CD14-positive monocyte (primary cell): Measurements from ENCODE around the gene RILPL1. TPM values are rescaled to one million over a fixed set of nuclear protein-coding genes. Genes with fewer than 3 reads are reported as not detected.

Experiments
- DNase-seq, 3 donors: peaks; one replicate each; pipeline ENCODE4 v3.0.0-alpha.2; 2011 to 2022
- H2AFZ ChIP-seq: 2 replicates; pipeline ENCODE4 v1.6.0; 2012; ENCODE audit warnings: mild to moderate bottlenecking, low read depth, low read length, inconsistent platforms; ENCODE audit not compliant: insufficient read depth, poor library complexity, severe bottlenecking
- H3K27ac ChIP-seq, 2 donors: 1 replicate in 1 of 2; 2 replicates in 1 of 2; pipeline ENCODE4 v1.5.1; 2012 to 2013; ENCODE audit warnings: low read length in 2 of 2, control low read depth in 1 of 2, inconsistent platforms in 1 of 2, low read depth in 1 of 2, mild to moderate bottlenecking in 1 of 2
- H3K27me3 ChIP-seq, 2 donors: one replicate each; pipeline versions ENCODE4 v1.6.0 to v1.6.1; 2011 to 2013; ENCODE audit warnings: low read length in 2 of 2; ENCODE audit not compliant: control insufficient read depth in 2 of 2, insufficient read depth in 2 of 2
- H3K36me3 ChIP-seq, 2 donors: replicated peaks in 1 of 2; 1 replicate in 1 of 2; 2 replicates in 1 of 2; pipeline versions ENCODE4 v1.5.1 to v1.6.1; 2012 to 2013; ENCODE audit warnings: low read length in 2 of 2, control low read depth in 1 of 2, inconsistent platforms in 1 of 2, mild to moderate bottlenecking in 1 of 2; ENCODE audit not compliant: insufficient read depth in 2 of 2, control insufficient read depth in 1 of 2
- H3K4me1 ChIP-seq, 2 donors: 1 replicate in 1 of 2; 2 replicates in 1 of 2; pipeline versions ENCODE4 v1.5.1 to v1.6.1; 2012 to 2013; ENCODE audit warnings: low read length in 2 of 2, control low read depth in 1 of 2, inconsistent platforms in 1 of 2, mild to moderate bottlenecking in 1 of 2, moderate library complexity in 1 of 2; ENCODE audit not compliant: insufficient read depth in 2 of 2, control insufficient read depth in 1 of 2
- H3K4me2 ChIP-seq: replicated peaks from 2 replicates; pipeline ENCODE3; 2012; ENCODE audit warnings: low read length, moderate library complexity, mild to moderate bottlenecking; ENCODE audit not compliant: poor library complexity, severe bottlenecking; ENCODE audit errors: extremely low read depth
- H3K4me3 ChIP-seq, 3 experiments: fragments of 200-600 bp in 1 of 3; sonication (generic) in 1 of 3; replicated peaks in 1 of 3; 1 replicate in 2 of 3; 2 replicates in 1 of 3; pipeline ENCODE4 v1.5.1; 2011 to 2013; ENCODE audit warnings: low read length in 3 of 3, mild to moderate bottlenecking in 3 of 3, control low read depth in 2 of 3, low read depth in 2 of 3, inconsistent platforms in 1 of 3, moderate library complexity in 1 of 3
- H3K79me2 ChIP-seq: 2 replicates; pipeline ENCODE4 v1.6.0; 2012; ENCODE audit warnings: mild to moderate bottlenecking, control low read depth, inconsistent platforms, low read length, moderate library complexity; ENCODE audit not compliant: insufficient read depth
- H3K9ac ChIP-seq: 2 replicates; pipeline ENCODE4 v1.6.0; 2017; ENCODE audit warnings: low read length, mild to moderate bottlenecking; ENCODE audit not compliant: insufficient read depth, poor library complexity, severe bottlenecking
- H3K9me3 ChIP-seq, 2 donors: replicated peaks in 1 of 2; 1 replicate in 1 of 2; 2 replicates in 1 of 2; pipeline versions ENCODE4 v1.5.1 to v1.6.1; 2012 to 2013; ENCODE audit warnings: low read length in 2 of 2, control low read depth in 1 of 2; ENCODE audit not compliant: control insufficient read depth in 1 of 2, insufficient read depth in 1 of 2
- H4K20me1 ChIP-seq: 2 replicates; pipeline ENCODE4 v1.6.0; 2012; ENCODE audit warnings: mild to moderate bottlenecking, low read length, control low read depth, moderate library complexity; ENCODE audit not compliant: insufficient read depth
- H3K27ac Mint-ChIP-seq, 7 donors: one replicate each; pipeline ENCODE4 v1.8.0; 2020; ENCODE audit warnings: mild to moderate bottlenecking in 7 of 7, mixed read lengths in 7 of 7, moderate library complexity in 6 of 7, inconsistent platforms in 2 of 7
- H3K27me3 Mint-ChIP-seq, 3 donors: one replicate each; pipeline ENCODE4 v1.8.0; 2021 to 2022; ENCODE audit warnings: low read depth in 3 of 3, mild to moderate bottlenecking in 3 of 3, mixed read lengths in 3 of 3, moderate library complexity in 3 of 3, inconsistent platforms in 1 of 3
- H3K36me3 Mint-ChIP-seq, 2 donors: one replicate each; pipeline ENCODE4 v1.8.0; 2020; ENCODE audit warnings: mixed read lengths in 2 of 2, inconsistent platforms in 1 of 2, mild to moderate bottlenecking in 1 of 2
- H3K4me1 Mint-ChIP-seq: one replicate; pipeline ENCODE4 v1.8.0; 2020; ENCODE audit warnings: mild to moderate bottlenecking, mixed read lengths
- H3K4me3 Mint-ChIP-seq, 2 donors: one replicate each; pipeline ENCODE4 v1.8.0; 2020; ENCODE audit warnings: mild to moderate bottlenecking in 2 of 2, mixed read lengths in 2 of 2, moderate library complexity in 1 of 2
- H3K9me3 Mint-ChIP-seq, 7 donors: one replicate each; pipeline ENCODE4 v1.8.0; 2020 to 2022; ENCODE audit warnings: mixed read lengths in 7 of 7, mild to moderate bottlenecking in 6 of 7, moderate library complexity in 6 of 7, inconsistent platforms in 2 of 7
- WGBS: methylation state at CpG from one replicate; pipeline ENCODE4 v1.1.5; 2013; ENCODE audit warnings: missing lambda C conversion rate; ENCODE audit not compliant: insufficient coverage; 5-methylcytosine and 5-hydroxymethylcytosine counted together
- intact Hi-C, 2 donors: fragments of 100-400 bp; cut with micrococcal nuclease; formaldehyde crosslinking; loops; one replicate each; pipeline versions ENCODE4 v1.15.0 to v1.15.1; 2023
- polyA minus RNA-seq: library from RNA; depleted of rRNA, polyadenylated mRNA; stranded (reverse); fragments of >200 nt; gene quantifications from 2 replicates; pipeline ENCODE4 v1.2.3, GENCODE V29; 2012
- polyA plus RNA-seq, 3 donors: library from polyadenylated mRNA; depleted of rRNA in 1 of 3; unstranded in 2 of 3; stranded (reverse) in 1 of 3; fragments of 300-500 nt in 2 of 3; fragments of >200 nt in 1 of 3; fragmentation: Illumina TruSeq in 2 of 3; gene quantifications; 1 replicate in 2 of 3; 2 replicates in 1 of 3; pipeline ENCODE4 v1.2.3, GENCODE V29; 2012 to 2021
- total RNA-seq, 12 experiments: library from RNA in 1 of 12; stranded (reverse) in 1 of 12; fragments of 120-200 nt in 1 of 12; gene quantifications; one replicate each; pipeline ENCODE4 v1.2.4 and lab custom pipeline; 2013 to 2026; ENCODE audit warnings: mixed read lengths in 6 of 12, inconsistent platforms in 1 of 12
- TF ChIP-seq, protein P1 (sequence below): fragments of 200-600 bp; IDR thresholded peaks from one replicate; pipeline ENCODE4 v1.8.0; 2022; ENCODE audit warnings: antibody characterized with exemption, mild to moderate bottlenecking

RILPL1 gene, protein sequence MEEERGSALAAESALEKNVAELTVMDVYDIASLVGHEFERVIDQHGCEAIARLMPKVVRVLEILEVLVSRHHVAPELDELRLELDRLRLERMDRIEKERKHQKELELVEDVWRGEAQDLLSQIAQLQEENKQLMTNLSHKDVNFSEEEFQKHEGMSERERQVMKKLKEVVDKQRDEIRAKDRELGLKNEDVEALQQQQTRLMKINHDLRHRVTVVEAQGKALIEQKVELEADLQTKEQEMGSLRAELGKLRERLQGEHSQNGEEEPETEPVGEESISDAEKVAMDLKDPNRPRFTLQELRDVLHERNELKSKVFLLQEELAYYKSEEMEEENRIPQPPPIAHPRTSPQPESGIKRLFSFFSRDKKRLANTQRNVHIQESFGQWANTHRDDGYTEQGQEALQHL
- total RNA-seq (2013): 0.77 TPM
- 1 to 10 TPM in 1 of 3 donors, not detected in 2; 1.2 TPM for polyA plus RNA-seq
- polyA minus RNA-seq: 0.55 and 1.8 TPM in 2 replicates
- 0.12 to 2.1 (median 0.35) reads per million in 11 experiments for total RNA-seq (lab: John Stamatoyannopoulos, UW)

DNA sequence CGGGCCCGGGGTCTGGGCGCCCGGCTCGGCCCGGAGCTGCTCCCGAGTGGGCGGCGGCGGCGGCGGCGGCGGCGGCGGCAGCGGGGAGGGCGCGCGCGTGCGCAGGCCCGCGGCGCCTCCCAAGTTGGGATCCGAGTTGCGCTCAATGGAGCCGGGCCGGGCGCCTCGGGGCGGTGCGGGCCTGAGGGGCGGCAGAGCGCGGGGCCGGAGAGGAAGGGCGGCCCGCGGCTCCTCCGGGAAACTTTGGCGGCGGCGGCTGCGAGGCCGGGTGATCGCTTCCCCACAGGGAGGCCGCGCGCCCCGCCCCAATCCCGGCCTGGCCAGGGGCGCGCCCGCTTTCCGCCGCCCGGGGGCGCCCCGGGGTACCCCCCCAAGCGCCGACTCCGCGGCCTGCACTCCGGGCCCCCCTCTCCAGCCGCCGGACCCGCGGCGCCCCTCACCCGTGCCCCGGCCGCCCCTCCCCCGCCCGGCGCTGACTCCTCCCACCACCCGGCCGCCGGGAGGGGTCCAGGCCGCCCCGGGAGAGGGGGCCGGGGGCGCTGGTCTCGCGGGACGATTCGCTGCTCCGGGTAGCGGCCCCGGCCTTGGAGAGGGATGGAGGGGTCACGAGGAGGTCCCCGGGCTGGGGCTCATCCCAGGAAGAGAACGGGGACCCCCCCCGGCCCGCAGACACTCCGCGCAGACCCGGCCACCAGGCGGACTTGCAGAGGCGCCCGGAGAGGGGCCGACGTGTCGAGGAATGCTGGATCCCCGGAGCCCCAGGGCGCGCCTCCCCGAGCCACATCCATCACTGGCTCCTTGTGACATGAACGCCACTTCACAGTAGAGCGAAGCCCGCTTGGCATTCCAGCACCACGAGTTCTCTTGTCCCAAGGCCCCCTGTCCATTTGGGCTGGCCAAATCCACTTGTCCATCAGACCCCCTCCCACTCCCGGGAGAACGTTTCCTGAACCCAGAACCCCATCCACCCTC lies at the start of gene RILPL1:
TSS of gene RILPL1 (minus strand) at position 48 of the 972 bp plus-strand sequence. CDS start 237 bp downstream, outside the sequence.
- Histone ChIP-seq H3K4me3 (peak within 1 kb of the TSS; percentile 38 to 72 (median 39)), H3K4me2 (peak within 1 kb of the TSS; percentile 84), H3K4me1 (peaks cover 25 to 29% of the 10 kb centered on the region in 2 donors), H3K9ac (peak within 1 kb of the TSS; percentile 15), H2AFZ (peak within 1 kb of the TSS; percentile 79), H3K27ac (no peak within 1 kb of the TSS), H3K79me2 (no peaks in the 10 kb centered on the region), H3K27me3 (peaks cover 41 to 72% of the 10 kb centered on the region in 2 donors), H4K20me1 (no peaks in the 10 kb centered on the region), H3K9me3 (no peaks in the 10 kb centered on the region), H3K36me3 (no peaks in the 10 kb centered on the region)
- under 1% methylated on average over 95 of the region's 114 CpGs for WGBS
- Mint-ChIP-seq H3K36me3 (peaks cover 10 to 11% of the 10 kb centered on the region in 2 donors), H3K27ac (peak within 1 kb of the TSS in 2 of 7 donors; percentile 50 to 65), H3K4me1 (peaks cover 28% of the 10 kb centered on the region), H3K27me3 (peaks cover 67 to 88% (median 82%) of the 10 kb centered on the region in 3 donors), H3K9me3 (peaks cover 0 to 13% (median 5%) of the 10 kb centered on the region in 7 donors), H3K4me3 (peak within 1 kb of the TSS; percentile 78 to 88)
- DNase-seq: peak in 2 of 3 donors; percentile 27 to 33
- intact Hi-C loops: no loop called here
- TF ChIP-seq, protein P1, sequence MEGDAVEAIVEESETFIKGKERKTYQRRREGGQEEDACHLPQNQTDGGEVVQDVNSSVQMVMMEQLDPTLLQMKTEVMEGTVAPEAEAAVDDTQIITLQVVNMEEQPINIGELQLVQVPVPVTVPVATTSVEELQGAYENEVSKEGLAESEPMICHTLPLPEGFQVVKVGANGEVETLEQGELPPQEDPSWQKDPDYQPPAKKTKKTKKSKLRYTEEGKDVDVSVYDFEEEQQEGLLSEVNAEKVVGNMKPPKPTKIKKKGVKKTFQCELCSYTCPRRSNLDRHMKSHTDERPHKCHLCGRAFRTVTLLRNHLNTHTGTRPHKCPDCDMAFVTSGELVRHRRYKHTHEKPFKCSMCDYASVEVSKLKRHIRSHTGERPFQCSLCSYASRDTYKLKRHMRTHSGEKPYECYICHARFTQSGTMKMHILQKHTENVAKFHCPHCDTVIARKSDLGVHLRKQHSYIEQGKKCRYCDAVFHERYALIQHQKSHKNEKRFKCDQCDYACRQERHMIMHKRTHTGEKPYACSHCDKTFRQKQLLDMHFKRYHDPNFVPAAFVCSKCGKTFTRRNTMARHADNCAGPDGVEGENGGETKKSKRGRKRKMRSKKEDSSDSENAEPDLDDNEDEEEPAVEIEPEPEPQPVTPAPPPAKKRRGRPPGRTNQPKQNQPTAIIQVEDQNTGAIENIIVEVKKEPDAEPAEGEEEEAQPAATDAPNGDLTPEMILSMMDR: peak; percentile 33
